ENCODE data around the gene CSTB. TPM values are rescaled to one million over a fixed set of nuclear protein-coding genes. Genes with fewer than 3 reads are reported as not detected.

The CSTB gene
- total RNA-seq, 1 experiment from 2014 or later = 36.1 TPM

- ATAC-seq (no peak), DNase-seq (ENCODE audit: low spot score) (no peak)
- CTCF ChIA-PET = interaction anchor here (0.6 to 4.3 kb wide), 3 partner anchors 18 to 43 kb away, joined by 3 to 20 read pairs (median 8); partner anchors contain the start of gene RRP1
- TF ChIP-seq PRDM15 (CRISPR knock-in tag; IDR thresholded peaks at IDR 0.05) = no peak
- TF ChIP-seq IRF2 (CRISPR knock-in tag; IDR thresholded peaks at IDR 0.05; ENCODE audit: borderline replicate concordance, low read depth) = no peak
- no peak for TF ChIP-seq TCF7 (CRISPR knock-in tag; IDR thresholded peaks at IDR 0.05; ENCODE audit: low read depth)
- TF ChIP-seq ATF1 (CRISPR knock-in tag; IDR thresholded peaks at IDR 0.05) = no peak
- no peak for TF ChIP-seq AFF4 (CRISPR knock-in tag; IDR thresholded peaks at IDR 0.05; ENCODE audit: borderline replicate concordance)
- TF ChIP-seq, protein P1, sequence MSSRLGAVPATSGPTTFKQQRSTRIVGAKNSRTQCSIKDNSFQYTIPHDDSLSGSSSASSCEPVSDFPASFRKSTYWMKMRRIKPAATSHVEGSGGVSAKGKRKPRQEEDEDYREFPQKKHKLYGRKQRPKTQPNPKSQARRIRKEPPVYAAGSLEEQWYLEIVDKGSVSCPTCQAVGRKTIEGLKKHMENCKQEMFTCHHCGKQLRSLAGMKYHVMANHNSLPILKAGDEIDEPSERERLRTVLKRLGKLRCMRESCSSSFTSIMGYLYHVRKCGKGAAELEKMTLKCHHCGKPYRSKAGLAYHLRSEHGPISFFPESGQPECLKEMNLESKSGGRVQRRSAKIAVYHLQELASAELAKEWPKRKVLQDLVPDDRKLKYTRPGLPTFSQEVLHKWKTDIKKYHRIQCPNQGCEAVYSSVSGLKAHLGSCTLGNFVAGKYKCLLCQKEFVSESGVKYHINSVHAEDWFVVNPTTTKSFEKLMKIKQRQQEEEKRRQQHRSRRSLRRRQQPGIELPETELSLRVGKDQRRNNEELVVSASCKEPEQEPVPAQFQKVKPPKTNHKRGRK (CRISPR knock-in tag; IDR thresholded peaks at IDR 0.05; ENCODE audit: borderline replicate concordance) = no peak
- TF ChIP-seq ZNF232 (CRISPR knock-in tag; IDR thresholded peaks at IDR 0.05) = no peak
- TF ChIP-seq, protein P2, sequence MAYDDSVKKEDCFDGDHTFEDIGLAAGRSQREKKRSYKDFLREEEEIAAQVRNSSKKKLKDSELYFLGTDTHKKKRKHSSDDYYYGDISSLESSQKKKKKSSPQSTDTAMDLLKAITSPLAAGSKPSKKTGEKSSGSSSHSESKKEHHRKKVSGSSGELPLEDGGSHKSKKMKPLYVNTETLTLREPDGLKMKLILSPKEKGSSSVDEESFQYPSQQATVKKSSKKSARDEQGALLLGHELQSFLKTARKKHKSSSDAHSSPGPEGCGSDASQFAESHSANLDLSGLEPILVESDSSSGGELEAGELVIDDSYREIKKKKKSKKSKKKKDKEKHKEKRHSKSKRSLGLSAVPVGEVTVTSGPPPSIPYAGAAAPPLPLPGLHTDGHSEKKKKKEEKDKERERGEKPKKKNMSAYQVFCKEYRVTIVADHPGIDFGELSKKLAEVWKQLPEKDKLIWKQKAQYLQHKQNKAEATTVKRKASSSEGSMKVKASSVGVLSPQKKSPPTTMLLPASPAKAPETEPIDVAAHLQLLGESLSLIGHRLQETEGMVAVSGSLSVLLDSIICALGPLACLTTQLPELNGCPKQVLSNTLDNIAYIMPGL (CRISPR knock-in tag; IDR thresholded peaks at IDR 0.05) = no peak
- H3K27ac Mint-ChIP-seq = peak overlapping the region; percentile 40; the same call in 1 of the 2 replicates
- POLR2A ChIA-PET = no interaction called here
- peaks cover 64% of the 10 kb centered on the region for H3K4me1 Mint-ChIP-seq
- peaks cover 2% of the 10 kb centered on the region; the same call in 1 of the 2 replicates for H3K27me3 Mint-ChIP-seq (ENCODE audit: low read depth)
- peaks cover 13% of the 10 kb centered on the region for H3K36me3 Mint-ChIP-seq
- no peak overlapping the region for H3K4me3 Mint-ChIP-seq
- H3K9me3 Mint-ChIP-seq = no peaks in the 10 kb centered on the region
Observed at GRCh38 chr21:43771698-43772424, 4.2 kb downstream of the CSTB start.

DNA sequence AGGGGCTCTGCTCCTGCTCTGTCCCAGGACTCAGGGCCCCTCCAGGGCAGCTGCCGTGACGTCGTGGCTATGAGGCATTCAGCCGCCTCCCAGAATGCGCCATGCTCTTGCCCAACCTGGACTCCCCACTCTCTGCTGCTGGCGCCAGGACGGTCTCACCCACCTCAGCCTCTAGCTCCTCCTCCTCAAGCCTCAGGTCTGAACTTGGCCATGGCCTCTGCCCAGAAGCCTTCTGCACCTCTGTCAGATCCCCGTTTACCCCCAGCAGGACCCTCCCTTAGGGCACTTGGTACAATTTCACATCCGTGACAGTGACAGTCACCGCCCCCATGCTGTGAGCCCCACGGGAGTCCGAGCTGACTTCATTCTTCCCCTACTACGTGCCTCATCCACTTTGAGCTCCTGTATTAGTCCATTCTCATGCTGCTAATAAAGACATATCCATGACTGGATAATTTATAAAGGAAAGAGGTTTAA is 4.9 kb downstream of the CSTB start:
- Mint-ChIP-seq H3K9me3 (no peaks in the 10 kb centered on the region), H3K4me3 (no peak overlapping the region), H3K36me3 (peaks cover 13% of the 10 kb centered on the region), H3K27ac (peak overlapping the region; percentile 40), H3K27me3 (ENCODE audit: low read depth) (peaks cover 2% of the 10 kb centered on the region; the same call in 1 of the 2 replicates), H3K4me1 (peaks cover 64% of the 10 kb centered on the region)
- CTCF ChIA-PET = interaction anchor here (1.0 to 4.3 kb wide), 2 partner anchors 18 to 43 kb away, joined by 3 to 20 read pairs; partner anchors contain the start of gene RRP1
- DNase-seq (ENCODE audit: low spot score) (no peak), ATAC-seq (no peak)
- POLR2A ChIA-PET = no interaction called here
- TF ChIP-seq TEAD1 (CRISPR knock-in tag; IDR thresholded peaks at IDR 0.05) = no peak
- TF ChIP-seq, protein P3, sequence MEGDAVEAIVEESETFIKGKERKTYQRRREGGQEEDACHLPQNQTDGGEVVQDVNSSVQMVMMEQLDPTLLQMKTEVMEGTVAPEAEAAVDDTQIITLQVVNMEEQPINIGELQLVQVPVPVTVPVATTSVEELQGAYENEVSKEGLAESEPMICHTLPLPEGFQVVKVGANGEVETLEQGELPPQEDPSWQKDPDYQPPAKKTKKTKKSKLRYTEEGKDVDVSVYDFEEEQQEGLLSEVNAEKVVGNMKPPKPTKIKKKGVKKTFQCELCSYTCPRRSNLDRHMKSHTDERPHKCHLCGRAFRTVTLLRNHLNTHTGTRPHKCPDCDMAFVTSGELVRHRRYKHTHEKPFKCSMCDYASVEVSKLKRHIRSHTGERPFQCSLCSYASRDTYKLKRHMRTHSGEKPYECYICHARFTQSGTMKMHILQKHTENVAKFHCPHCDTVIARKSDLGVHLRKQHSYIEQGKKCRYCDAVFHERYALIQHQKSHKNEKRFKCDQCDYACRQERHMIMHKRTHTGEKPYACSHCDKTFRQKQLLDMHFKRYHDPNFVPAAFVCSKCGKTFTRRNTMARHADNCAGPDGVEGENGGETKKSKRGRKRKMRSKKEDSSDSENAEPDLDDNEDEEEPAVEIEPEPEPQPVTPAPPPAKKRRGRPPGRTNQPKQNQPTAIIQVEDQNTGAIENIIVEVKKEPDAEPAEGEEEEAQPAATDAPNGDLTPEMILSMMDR (IDR thresholded peaks at IDR 0.05) = no peak

All from WTC11 (cell line).